Measurements from ENCODE around the gene HLA-B.

HLA-B gene

DNA sequence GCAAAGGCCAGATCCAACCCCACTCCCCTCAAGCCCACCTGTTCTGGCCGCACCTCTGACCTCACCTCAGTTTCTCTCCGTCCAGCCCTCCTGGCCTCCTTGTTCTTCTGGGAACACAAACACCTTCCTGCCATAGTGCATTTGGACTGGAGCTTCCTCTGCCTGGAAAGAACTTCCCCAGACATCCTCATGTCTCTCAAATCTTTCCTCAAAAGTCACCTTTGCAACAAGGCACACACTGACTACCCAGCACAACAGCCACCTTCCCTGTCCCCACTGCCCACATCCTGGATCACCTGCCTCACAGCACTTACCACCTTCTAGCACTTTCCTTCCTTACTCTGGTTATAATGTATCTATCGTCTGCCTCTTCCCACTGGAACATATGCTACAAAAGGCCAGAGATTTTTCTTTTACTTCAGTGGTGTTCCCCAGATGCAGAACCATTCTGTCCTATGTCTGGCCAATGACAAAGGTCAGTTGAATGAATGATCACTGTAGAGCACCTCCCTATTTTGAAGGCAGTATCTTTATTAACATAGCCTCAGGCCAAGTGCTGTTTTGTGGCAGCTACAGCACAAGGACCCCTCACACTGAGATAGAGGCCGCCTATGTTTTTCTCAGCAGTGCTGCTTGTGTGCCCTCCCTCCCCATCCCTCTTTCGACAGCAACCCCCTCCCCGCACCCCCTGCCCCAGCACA, 4.1 kb downstream of the HLA-B start:
- DNase-seq (ENCODE audit: low read depth in 2 of 2): no peak

DNA sequence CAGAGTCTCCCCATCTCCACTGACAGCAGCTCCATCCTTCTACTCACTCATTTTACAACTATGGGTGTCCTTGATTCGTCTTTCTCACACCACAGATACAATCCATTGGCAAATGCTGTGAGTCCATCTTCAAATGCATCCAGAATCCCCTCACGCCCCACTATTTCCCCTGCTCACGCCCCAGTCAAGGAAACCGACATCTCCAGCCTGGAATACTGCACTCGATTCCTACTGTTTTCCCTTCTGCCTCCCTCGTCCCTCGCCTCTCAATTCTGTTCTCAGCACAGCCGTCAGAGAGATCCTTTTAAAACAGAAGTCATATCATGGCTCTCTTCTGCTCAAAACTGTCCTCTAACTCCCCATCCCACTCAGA, 4.7 kb downstream of the HLA-B start:
- DNase-seq (ENCODE audit: low read depth in 2 of 2): no peak

DNA sequence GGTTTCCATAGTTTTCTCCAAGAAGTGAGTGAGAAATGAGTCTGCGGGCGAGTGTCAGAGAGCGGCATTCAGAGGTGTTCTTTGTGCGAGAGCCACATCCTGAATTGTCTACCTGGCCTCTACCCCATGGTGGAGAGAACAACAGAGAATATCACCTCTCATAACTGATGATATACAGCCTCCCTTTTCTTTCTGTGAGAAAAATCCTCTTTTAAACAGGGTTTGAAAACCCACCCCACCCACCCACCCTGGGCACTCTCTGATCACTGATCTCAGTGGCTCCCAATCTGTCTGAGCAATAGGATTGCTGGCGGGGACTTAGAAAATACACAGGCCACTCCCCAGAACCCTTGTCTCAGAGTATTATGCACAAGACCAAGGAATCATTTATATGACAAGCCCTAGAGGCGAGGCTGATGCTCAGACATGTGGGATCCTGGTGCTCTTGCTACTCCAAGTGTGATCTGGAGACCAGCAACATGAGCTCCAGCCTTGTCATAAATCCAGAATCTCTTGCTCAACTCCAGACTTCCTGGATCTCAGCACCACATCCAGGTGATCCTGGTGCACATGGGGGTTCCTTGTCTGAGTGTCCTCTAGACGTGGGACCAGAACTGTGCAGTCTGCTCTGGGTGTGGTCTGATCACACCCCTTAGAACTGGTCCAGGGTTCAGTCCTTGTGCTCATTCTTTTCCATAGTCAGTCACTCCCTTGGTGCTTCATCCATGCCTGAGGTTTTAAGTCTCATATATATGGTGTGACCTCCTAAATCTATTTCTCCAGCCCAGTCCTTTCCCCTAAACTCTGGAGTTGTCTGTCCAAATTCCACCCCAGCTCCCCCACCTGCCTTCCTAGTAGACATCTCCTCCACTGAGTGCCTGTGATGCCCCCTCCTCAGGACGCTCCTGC, 5.3 kb downstream of the HLA-B start:
- DNase-seq (ENCODE audit: low read depth in 2 of 2): no peak

DNA sequence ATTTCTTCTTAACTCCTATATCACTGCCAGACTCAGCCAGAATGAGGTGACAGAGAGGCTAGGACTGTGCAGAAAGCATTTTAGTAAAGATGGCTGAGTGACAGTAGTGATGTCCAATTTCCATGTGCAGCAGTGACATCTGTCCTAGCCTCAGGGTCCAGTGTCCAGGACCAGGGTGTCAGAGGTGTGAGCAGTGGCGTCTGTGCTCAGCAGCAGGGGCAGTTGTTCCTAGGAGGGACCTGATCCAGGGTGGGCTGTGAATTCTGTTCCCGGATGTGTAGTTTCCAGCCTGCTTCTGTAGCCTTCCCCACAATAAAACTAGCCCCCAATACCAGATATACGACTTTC, 6.0 kb downstream of the HLA-B start:
- DNase-seq (ENCODE audit: low read depth in 2 of 2): no peak

DNA sequence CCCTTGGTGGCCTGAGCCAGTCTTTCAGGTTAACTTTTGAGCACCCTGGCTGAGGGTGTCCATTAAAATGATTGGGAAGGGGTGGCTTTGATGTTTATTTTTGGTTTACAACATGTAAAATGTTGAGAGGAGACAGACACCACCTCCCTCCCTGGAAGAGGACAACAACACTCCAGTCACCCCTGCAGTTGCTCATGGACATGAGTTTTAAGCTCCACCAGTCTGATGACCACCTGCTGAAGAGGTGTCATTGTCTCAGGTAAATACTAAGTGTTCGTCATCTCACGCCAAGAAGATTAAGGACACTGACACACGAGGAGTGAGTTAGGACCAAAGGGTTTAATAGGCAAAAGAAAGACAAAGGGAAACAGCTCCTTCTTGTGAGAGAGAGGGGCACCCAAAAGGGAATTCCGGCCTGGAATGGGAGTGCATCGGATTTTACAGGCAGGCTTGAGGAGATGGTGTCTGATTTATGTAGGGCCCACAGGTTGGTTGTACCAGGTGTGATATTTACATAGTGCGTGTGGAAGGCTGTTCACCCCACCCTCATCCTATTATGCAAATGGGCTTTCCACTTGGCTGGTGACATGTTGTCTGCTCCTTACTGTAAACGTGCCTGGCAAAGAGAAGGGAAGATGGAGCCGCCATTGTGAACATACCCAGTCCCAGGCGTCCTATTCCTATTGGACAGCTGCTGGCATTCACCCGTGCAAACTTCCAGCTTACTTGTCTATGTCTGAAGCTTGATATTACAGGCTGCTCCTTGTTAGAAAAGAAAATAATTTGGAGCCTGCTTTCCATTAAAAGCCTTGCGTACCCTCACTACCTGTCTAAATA, 6.6 kb downstream of the HLA-B start:
- no peak for DNase-seq (ENCODE audit: low read depth in 2 of 2)

DNA sequence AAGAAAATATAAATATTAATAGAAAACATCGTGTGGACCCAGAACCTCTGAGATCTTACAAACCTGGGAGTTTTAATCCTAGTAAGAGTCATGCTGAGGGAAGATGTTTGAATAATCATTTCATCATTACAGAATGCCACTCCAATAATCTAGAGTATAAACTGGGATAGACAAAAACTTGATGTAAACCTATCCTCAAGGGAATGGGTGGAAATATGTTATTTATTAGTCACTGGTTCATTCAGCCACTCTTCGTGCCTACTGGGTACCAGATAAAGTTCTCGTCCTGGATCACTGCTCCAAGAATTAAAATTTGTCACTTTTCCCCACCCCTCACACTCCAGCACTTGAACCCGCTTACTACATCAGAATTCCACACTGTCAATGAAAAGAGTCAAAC, 7.7 kb downstream of the HLA-B start:
- no peak for DNase-seq (ENCODE audit: low read depth in 2 of 2)

DNA sequence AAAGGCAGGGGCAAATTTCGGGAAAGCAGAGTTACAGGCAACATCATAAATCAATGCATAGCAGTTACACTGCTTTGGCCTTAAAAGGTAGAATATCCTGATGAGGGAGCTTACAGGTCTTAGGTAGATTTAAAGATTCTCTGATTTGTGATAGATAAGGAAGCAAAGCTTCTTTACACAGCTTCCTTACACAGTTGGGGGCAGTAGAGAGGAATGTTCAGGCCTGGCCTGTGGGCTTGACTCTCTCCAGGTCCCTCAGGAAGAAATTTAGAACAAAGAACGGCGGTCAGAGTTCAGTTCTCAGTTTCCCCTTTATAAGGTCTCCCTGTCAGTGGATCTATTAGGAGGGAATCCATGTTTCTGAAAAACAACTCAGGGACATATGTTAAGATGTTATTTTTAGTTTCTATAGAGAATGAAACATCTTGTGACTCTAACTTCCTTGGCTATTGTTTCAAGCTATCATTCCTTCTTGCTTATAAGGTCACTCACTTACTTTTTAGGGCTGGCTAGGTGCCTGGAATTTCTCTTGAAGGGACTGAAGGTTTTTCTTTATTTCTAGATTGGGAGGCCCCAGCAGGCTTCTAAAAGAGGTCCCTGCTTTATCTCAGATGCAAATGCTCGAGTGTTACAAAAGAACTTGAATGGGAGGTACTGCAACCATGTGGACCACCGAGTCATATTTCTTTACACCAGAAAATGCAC, 11.8 kb downstream of the HLA-B start:
- DNase-seq (ENCODE audit: low read depth in 2 of 2): no peak

DNA sequence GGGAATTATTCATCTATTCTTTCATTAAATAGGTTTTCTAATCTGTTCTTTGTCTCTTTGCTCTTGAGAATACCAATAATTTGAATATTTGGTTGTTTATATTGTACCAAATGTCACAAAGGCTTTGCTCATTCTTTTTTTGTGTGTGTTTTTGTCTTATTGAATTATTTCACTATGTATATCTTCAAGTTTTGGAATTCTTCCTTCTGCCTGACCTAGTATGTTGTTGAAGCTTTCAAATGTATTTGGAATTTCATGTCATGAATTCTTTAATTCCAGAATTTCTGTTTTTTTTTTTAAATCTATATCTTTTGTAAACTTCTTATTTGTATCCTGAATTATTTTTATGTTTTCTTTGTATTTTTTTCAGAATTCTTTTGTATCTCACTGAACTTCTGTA, 16.8 kb downstream of the HLA-B start:
- DNase-seq (ENCODE audit: low read depth in 2 of 2): no peak

DNA sequence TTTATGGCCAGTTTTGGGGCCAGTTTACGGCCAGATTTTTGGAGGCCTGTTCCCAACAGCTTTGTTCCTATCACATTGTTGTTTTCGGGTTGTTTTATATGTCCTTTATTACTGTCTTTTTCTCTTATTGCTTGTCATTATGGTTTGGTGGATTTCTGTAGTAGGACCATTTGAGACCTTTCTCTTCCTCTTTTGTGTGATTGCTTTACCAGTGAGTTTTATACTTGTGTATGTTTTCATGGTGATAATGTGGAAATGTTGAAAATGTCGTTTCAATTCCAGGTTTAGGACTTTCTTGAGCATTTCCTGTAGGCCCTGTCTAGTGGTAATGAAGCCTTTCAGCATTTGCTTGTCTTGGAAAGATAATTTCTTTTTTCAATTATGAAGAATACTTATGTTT, 17.8 kb downstream of the HLA-B start:
- DNase-seq (ENCODE audit: low read depth in 2 of 2): no peak

DNA sequence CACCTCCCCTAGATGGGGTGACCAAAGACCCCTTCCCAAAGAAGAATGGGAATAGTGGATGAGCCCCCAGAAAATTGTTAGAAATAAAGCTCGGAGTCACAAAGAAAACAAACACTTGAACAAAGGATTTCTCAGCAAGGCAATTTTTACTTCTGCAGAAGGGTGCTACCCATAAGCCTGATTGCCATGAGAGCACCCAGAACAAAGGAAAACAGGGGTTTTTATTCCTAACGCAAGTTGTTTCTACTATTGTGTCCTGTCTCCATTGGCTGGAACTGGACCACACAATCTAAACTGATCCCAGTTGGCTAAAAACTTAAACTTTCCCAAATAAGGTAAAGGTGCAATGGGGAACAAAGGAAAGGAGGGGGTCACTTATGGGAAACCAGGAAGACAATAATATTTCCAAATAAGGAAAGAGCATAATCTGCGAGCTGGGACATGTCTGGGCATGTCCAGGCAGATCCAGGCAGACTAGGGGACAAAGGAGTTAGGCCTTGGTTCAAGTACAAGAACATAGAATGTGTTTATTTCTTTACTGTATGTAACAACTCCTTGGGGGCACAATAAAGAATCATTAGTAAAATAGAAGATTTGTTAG, 20.0 kb downstream of the HLA-B start:
- DNase-seq (ENCODE audit: low read depth in 2 of 2): no peak

DNA sequence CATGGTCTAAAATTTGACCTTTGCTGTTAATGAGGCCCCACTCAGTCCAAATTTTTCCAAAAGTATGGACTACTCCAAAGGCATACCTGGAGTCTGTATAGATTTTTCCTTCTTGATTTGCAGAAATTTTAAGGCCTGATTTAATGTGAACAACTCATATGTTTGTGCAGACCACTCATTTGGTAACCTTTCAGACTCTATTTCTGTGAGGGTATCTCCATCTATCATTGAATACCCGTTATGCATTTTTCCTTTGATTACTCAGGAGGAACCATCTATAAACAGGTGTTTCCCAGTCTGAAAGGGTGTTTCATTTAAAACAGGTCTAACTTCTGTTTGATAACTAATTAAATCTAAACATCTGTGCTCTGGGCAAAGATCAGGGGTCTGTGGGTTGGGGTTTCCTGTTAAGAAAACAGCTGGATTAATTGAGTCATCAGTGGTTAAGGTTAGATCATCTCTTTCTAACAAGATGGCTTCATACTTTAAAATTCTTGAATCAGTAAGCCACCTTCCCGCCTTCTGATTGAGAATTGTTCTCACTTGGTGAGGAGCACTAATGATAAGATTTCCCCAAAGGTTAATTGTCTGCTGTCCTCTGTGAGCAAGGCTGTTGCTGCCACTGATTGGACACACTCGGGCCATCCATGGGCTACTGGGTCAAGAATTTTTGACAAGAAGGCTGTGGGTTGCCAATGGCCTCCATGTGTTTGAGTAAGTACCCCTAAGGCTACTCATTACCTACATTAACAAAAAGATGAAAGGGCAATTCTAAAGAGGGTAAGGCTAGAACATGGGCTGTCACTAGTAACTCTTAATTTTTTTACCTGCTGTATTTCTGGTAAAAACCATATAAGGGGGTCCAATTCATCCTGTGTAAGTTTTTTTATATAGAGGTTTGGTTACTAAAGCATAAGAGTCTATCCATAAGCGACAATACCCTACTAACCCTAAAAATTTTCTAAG, 24.1 kb downstream of the HLA-B start:
- no peak for DNase-seq (ENCODE audit: low read depth in 2 of 2)

DNA sequence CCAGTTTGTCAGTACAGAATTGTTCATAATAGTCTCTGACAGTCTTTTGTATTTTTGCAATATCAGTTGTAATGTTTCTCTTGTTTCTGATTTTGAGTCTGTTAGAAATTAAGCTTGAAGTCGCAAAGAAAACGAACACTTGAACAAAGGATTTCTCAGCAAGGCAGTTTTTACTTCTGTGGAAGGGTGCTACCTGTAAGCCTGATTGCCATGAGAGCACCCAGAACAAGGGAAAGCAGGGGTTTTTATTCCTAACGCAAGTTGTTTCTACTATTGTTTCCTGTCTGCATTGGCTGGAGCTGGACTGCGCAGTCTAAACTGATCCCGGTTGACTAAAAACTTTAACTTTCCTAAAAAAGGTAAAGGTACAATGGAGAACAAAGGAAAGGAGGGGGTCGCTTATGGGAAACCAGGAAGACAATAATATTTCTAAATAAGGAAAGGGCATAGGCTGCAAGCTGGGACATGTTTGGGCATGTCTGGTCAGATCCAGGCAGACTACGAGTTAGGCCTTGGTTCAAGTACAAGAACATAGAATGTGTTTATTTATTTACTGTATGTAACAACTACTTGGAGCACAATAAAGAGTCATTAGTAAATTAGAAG, 28.5 kb downstream of the HLA-B start:
- DNase-seq (ENCODE audit: low read depth in 2 of 2): no peak

DNA sequence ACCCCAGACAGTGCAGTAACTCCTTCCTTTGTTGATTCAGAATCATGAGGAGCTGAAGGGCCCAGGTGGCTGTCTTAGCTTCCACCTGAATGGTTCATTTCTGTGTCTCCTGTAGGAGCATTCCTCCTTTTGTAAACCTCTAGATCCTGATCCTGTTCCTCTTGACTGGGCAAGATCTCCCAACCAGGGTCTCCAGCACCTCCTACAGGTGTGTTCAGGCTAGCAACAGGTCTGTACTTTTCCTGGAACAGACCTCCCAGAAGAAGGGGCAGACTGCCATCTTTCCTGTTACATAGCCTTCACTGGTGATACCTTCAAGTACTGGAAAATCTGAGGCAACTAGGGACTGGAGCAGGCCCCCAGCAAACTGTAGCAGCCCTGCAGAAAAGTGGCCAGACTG, 35.2 kb downstream of the HLA-B start:
- no peak for DNase-seq (ENCODE audit: low read depth in 2 of 2)

DNA sequence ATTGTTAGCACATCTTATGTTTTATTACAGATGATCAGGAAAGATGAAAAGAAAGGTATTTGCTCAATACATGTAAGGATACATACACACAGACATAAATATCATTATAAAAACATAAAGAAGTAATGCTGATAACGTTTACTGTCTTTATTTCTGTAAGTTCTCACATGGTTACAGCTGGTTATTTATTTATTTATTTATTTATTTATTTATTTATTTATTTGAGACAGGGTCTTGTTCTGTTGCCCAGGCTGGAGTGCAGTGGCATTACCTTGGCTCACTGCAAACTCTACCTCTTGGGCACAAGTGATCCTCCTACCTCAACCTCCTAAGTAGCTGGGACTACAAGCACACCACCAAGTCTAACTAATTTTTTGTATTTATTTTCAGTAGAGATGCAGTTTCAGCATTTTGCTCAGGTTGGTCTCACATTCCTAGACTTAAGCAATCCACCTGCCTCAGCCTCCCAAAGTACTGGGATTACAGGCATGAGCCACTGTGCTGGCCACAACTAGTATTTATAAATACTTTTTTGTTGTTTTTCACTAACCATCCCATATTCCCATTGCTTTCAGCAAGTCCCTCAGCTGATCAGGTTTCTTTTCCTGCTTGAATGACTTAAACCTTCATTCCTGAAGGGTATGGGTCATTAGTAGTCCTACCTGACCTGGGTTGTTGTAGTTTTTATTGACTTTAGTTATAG, 35.8 kb downstream of the HLA-B start:
- no peak for DNase-seq (ENCODE audit: low read depth in 2 of 2)

DNA sequence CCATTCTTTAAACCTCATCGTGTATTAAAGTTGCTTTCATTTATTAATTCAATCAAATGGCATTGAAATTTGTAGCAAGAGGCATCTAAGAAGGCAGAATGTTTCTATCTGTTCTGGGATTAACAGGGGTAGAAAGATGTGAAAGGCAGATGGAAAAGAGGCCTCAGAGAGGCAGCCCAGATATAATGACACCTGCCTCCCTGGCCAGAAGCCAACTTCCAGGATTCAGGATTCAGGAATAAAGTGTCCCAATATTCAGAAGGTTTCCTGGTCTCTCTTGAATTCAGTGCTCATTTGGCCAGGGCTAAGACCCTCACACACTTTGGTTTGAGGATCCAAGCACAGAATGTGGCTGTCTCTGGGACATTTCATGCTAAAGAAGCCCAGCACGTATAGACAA, 39.9 kb downstream of the HLA-B start:
- DNase-seq (ENCODE audit: low read depth in 2 of 2): no peak

DNA sequence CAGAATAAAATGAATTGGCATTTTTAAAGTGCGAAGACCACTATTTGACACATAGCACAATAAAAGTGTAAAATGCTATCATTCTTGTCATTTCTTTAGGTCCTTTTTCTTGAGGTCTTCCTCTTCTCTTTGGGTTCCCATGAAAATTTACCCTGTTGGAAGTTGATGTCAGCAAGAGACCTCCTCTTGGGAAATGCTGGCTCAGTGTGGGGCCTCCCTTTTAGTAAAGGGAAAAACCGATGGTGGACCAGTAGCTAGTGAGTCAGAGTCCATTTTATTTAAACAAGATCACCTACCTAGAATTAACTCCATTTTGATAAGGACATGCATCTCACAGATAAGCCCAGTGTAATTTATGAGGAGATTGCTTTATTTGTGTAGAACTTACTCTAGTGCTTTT, 47.3 kb downstream of the HLA-B start:
- DNase-seq (ENCODE audit: low read depth in 2 of 2): no peak

DNA sequence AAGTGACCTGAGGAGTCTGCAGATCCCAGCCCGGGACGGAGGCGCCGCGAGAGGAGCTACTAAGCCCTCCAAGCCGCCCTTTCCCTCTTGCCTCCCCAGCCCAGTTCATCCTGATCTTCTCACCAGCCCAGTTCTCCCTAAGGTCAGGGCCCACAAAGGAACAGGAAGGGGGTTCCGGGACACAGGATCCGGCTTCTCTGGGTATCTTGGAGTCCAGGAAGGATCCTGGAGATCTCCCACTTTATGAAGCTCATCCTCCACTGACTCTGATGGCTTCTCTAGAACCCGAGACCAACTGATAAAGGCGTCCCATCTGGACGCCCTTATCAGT, 48.2 kb downstream of the HLA-B start:
- DNase-seq (ENCODE audit: low read depth in 2 of 2): no peak

DNA sequence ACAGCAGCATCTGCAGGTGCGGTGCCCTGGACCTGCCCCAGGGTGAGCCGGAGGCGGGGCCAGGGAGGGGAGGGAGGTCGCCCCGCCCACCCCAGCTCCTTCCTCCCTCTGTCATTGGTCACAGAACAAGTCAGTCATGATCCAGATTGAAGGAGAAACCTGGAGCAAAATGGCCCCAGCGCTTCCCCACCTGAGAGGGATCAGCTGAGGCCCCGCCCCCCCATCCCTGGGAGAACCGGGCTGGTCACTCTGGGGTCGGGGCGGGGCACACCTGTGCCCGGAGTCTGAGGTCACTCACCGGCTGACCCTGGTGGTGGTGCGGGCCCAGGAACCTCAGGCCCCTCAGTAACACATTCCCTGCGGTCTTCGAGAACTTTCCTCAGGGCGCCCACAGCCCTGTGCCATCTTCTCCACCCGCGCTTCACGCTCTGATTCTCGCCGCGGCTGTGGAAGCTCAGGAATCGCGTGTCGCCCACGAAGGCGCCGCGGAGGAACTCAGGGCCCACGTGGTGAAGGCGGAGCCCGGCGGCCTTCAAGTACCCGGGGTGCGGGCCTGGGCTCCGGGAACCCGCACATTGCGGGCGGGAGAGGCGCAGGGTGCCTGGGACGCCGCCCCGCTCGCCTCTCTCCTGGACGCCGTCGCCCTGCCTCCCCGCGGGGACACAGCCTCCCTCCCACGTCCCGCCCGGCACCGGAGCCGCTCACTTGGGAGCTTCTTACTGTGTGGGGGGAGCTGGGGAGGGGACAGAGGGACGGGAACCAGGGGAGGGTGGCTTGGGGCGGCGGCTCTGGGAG, 48.7 kb downstream of the HLA-B start:
- peak; percentile 44 to 59 for DNase-seq (ENCODE audit: low read depth in 2 of 2)

DNA sequence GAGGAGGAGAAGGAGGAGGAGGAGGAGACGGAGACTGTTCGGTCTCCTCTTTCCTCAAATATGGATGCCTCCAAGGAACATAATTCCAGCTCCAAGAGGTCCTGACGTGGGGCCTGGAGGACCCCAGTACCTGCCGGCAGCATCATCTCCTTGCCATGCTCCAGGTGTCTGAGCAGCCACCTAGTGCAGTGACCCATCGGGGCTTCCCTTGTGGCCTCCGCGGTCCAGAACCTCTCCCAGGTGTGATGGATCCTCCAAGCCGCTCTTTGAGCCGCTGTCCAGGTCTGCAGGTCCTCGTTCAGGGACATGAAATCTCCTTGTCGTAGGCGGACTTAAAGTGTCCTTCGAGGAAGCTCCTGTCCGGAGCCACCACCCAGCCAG, 49.3 kb downstream of the HLA-B start:
- DNase-seq (ENCODE audit: low read depth in 2 of 2): no peak
